Activated T-cell treated with anti-CD3 and anti-CD28 coated beads for 4 hours (primary cell): ENCODE results near the gene LRRC59.
"Not testable (repeated sequence)": the region's sequence is repeated elsewhere in the genome, so short reads cannot be mapped to it uniquely, and the experiment has no call there.

ENCODE experiments used
- DNase-seq: peaks from one replicate; pipeline ENCODE4 v3.0.0-alpha.2; 2020

Gene LRRC59

GRCh38 chr17:50424246-50424995 is 27.1 kb upstream of the LRRC59 start:
- no peak for DNase-seq

- no peak for DNase-seq
Observed at GRCh38 chr17:50423553-50424159, 26.3 kb upstream of the LRRC59 start.

GRCh38 chr17:50422738-50423137 is 25.4 kb upstream of the LRRC59 start:
- DNase-seq: no peak

DNA sequence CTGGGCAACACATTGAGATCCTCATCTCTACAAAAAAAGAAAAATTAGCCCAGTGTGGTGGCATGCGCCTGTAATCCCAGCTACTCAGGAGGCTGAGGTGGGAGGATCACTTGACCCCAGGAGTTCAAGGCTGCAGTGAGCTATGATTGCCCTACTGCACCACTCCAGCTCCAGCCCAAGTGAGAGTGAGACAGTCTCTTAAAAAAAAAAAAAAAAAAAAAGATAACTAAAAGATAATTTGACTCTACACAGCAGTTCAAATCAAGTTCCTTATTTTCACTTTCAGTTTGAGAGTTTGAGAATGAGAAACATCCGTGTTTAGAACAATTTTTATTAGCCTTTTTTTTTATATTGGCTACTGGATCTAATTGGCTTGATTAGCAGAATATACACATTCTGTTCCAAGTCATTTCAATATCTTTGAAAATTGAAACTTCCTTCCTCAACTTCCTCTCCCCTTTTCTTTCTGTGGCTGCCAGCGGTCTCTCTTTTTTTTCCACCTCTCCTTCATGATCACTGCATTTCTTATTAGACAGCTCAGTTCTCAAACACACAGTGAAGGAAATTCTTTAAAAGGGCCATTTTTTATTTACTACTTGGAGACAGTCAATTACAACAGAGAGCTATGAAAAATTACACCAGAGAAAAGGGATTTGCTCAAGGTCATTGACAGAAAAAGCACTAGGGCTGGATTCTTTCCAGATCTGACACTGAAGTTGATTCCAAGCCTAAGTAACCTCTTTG is 24.2 kb upstream of the LRRC59 start:
- no peak for DNase-seq

DNA sequence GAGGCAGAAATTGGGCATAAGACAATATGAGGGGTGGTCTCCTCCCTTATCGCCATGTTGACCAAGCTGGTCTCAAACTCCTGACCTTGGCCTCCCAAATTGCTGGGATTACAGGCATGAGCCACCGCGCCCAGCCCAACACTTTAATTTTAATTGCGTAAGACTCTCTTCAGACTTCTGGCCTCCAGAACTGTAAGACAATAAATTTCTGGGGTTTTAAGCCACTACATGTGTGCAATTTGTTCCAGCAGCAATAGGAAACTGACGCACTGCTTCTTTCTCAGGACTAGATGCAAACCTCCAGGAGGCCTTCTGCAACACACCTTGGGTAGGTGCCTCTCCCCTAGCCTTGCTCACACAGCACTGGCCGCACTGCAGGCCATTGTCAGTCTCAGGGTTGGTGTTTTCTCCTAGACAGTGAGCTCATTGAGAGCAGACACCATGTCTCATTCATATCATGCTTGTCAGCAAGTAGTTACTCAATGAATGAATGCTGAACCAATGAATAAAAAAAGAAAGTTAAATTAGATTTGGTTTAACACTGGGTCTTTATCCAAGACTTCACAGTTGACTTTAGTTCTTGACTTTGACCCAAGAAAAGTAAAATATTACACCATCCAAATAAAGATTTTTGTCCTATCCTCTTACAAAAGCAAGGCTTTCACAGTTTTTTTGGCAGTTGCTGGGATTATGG is 23.2 kb upstream of the LRRC59 start:
- no peak for DNase-seq

DNA sequence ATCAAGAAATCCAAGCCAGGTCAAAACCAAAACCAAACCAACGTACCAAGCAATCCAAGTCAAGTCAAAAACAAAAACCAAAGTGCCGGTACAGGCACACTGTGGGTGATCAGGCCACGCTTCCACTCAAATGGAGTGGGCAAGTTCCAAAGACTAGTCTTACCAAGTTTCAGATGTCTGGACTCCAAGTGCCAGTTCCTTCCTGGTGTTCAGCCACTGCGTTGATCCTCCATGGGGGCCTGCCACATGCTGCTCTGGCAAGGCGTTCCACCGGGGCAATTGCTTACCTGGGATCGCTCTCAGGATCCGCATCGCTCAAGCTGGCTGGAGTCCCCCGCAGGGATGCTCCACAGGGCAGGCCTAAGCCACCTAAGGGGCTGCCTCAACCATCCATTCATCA is 22.3 kb upstream of the LRRC59 start:
- not testable (repeated sequence) for DNase-seq

- DNase-seq: no peak
Observed at GRCh38 chr17:50414808-50415207, 17.5 kb upstream of the LRRC59 start.

DNA sequence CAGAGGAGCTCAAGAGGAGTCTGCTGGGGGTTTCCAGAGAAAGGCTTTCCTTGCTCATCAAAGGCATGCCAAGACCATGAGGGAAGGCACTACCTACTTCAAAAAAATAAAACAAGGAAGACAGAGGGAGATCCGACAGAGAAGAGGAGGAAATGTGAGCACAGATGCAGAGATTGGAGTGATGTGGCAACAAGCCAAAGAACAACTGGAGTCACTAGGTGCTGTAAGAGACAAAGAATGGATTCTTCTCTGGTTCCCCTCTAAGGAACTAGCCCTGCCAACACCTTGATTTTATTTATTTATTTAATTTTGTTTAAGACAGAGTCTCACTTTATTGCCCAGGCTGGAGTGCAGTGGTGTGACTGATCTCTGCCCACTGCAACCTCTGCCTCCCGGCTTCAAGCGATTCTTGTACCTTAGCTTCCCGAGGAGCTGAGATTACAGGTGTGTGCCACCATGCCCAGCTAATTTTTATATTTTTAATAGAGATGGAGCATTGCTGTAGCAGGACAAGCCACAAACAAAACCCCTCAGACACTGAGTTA is 14.9 kb upstream of the LRRC59 start:
- DNase-seq: no peak

DNA sequence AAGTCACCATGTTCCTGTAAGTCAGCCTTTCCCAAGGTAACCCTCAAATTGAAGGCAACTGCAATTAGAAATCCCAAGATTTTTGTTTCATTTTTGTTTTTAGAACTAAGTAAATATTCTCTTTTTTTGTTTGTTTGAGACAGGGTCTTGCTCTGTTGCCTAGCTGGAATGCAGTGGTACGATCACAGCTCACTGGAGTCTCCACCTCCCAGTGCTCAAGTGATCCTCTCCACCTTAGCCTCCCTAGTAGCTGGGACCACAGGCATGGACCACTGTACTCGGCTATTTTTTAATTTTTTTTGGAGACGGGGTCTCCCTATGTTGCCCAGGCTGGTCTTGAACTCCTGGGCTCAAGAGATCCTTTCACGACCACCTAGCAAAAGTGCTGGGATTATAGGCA is 10.6 kb upstream of the LRRC59 start:
- no peak for DNase-seq

GRCh38 chr17:50406578-50406977 is 9.3 kb upstream of the LRRC59 start:
- no peak for DNase-seq

DNA sequence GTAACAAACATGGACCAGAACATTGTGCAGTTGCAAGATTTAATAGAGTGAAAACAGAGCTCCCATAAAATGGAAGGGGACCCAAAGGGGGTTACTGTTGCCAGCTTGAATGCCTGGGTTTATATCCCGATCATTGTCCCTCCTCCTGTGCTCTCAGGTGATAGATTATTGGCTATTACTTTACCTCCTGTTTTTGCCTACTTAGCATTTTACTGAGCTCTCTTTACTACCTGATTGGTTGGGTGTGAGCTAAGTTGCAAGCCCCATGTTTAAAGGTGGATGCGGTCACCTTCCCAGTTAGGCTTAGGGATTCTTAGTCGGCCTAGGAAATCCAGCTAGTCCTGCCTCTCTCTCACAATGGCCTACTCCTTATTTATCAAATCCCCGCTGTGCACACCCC is 8.0 kb upstream of the LRRC59 start:
- DNase-seq: not testable (repeated sequence)

DNA sequence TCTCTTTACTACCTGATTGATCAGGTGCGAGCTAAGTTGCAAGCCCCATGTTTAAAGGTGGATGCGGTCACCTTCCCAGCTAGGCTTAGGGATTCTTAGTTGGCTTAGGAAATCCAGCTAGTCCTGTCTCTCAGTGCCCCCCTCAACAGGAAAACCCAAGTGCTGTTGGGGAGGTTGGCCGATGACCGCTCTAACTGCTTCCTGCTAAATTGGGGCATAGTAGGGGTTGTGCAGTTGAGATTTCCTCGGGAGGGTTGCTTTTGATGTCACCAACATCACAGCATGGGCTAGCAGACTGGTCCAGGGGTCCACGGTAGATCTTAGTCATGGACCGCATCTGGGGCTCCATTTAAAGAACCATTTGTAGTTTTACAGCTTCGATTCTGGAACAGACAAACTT is 2.3 kb upstream of the LRRC59 start:
- not testable (repeated sequence) for DNase-seq

- not testable (repeated sequence) for DNase-seq
Observed at GRCh38 chr17:50398672-50399071, 1.3 kb upstream of the LRRC59 start.

GRCh38 chr17:50397919-50398285 is 579 bp upstream of the LRRC59 start:
- no peak for DNase-seq

DNA sequence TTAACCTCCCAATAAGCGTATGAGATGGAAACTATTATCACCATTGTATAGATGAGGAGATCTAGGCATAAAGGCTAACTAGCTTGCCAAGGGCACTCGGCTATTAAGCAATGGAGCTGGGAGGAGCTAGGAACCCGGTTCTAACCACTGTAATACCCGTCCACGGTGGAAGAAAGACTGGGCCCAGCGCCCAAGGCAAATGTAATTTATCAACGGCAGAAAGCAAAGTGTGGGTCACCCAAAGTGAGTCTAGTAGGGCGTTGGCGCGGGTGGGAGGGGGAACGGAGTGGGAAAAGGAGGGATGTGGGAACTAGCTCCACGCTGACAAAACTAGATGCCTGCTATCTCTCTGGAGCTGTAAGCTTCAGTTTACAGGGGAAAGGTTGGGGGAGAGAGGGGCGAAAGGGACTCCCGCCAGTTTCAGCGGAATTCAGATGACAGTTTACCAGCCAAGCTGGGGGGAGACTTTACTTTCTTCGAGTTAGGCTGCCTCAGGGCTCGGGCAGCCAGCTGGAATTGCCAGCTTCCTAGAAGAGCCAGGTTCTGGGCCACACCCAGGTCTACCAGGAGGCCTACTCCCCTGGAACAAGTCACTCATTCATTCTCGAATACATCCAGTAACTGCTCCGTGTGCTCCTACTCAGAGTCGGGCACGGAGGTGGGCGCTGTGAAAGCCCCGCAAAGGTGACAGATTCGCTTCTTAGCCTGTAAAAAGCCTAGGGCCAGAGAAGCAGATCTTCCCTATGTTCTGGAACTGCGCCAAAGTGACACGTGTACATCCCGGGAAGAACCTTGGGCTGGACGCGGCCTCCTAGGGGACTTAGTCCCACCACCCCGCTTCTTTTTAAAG is 837 bp downstream of the LRRC59 start:
- DNase-seq: peak; percentile 5

- DNase-seq: no peak
Observed at GRCh38 chr17:50394711-50395110, 2.6 kb downstream of the LRRC59 start.

- no peak for DNase-seq
Observed at GRCh38 chr17:50393700-50394099, 3.6 kb downstream of the LRRC59 start.

DNA sequence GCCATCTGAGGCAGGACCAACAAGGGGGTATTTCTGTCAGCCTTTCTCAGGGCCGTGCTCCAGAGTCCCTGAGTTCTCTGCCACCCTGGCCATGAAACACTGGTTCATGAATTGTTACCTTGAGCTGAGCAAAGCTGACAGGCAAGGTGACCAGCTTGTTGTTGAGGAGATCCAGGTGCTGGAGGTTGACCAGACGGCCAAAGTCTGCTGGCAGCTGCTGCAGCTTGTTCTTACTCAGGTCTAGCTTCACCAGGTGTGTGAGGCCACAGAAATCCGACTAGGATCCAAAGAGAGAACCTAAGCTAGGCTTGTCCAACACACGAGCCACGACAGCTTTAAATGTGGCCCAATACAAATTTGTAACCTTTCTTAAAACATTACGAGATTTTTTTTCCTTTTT is 4.7 kb downstream of the LRRC59 start:
- no peak for DNase-seq

GRCh38 chr17:50389534-50389933 is 7.8 kb downstream of the LRRC59 start:
- no peak for DNase-seq

DNA sequence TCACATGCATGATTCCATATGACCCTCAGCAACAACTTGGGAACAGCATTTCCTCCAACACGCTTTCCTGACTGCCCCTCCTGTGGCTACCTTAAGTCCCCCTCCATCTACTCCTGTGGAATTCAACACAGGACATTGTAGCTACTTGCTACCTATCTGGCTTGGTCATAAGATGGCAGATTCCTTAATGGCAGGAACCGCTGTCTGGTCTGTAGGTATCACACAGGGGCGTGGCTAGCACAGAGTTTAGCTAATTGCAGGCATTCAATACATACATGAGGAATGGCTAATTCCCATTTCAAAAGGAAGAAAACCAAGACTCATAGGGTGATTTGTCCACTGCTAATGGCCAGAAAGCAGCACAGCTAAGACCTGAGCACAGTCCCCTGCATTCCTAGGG is 8.6 kb downstream of the LRRC59 start:
- DNase-seq: no peak

DNA sequence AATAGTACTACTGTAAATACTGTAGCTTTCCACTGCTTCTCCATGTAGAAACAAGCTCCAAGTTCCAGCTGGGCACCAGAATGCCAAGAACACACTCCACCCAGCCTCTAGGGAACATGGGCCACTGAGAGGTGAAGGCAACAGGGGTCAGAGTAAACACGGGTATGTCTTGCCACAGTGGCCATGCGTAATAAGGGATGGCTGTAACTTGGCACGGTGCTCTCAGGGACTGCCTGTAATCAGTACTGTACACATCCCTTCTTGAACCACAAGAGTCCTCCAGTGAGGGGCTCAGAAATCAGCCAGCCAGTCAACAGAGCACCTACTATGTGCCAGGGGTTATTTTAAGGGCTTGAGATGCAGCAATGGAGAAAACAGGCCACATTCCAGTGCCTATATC is 10.8 kb downstream of the LRRC59 start:
- DNase-seq: no peak

GRCh38 chr17:50382931-50383330 is 14.4 kb downstream of the LRRC59 start:
- no peak for DNase-seq
